ENCODE measurements around the gene FLOT1. TPM values are rescaled to one million over a fixed set of nuclear protein-coding genes. Genes with fewer than 3 reads are reported as not detected.
A peak's percentile ranks its signal among the peaks of the same experiment; 100 is the strongest.

The FLOT1 gene
- total and polyA plus RNA-seq, 9 of the 15 experiments (the other 6 are each of a cell fraction or from before 2014, with no cell fraction given) = 11.7 to 149 (median 118) TPM

DNA sequence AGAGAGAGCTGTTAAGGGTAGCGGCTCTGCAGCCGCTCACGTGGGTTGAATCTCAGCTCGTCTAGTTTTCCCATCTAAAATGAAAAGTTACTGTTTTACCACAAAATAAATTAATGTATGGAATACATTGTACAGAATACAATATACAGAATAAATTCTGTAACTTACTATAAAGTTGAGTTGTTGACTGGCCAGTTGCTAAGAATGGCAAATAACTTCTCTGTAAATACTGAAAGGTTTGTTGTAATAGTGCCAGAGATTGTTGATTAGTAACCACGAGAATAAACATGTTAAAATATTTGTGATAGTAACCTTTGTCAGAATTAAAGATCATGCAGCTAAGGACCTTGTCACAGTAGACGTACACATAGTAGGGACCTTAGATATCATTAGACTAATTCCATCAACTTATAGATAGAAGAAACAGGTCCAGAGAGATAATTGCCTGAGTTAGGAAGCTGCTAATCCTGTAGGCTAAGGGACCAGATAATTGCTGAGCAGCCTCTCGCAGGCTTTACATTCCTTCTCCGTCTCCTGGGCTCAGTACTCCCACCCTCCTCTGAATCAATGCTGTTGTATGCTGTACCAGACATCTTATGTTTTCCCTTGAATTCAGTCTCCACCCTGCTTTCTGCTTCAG is 51.2 kb downstream of the FLOT1 start (continued):
- TF ChIP-seq HDAC1 (IDR thresholded peaks at IDR 0.05) (0 out of 4 replicates have a peak, but pooled peaks of 1 of the 2 experiments have one; percentile 48), ZKSCAN1 (IDR thresholded peaks at IDR 0.05; ENCODE audit: low read depth, low read length) (peak; percentile 84), ZZZ3 (IDR thresholded peaks at IDR 0.05) (no peak), ZBED1 (IDR thresholded peaks at IDR 0.05) (no peak), KDM4B (IDR thresholded peaks at IDR 0.05; ENCODE audit: borderline replicate concordance in 2 of 2, low read depth in 1 of 2) (no peak), GATAD2A (IDR thresholded peaks at IDR 0.05) (no peak), DPF2 (IDR thresholded peaks at IDR 0.05) (peak; percentile 53; the same call in 1 of the 2 replicates), ZNF445 (CRISPR knock-in tag; IDR thresholded peaks at IDR 0.05; ENCODE audit: low read depth) (no peak), FOXP4 (CRISPR knock-in tag; IDR thresholded peaks at IDR 0.05; ENCODE audit: borderline replicate concordance) (no peak), ESRRA (IDR thresholded peaks at IDR 0.05; ENCODE audit: borderline replicate concordance, low read depth) (no peak), CLOCK (CRISPR knock-in tag; IDR thresholded peaks at IDR 0.05; ENCODE audit: borderline replicate concordance) (no peak), ETV1 (tag; conservative IDR thresholded peaks at IDR 0.05; ENCODE audit: low read depth) (no peak), DACH1 (IDR thresholded peaks at IDR 0.05; ENCODE audit: partially characterized antibody) (no peak), TCF7 (IDR thresholded peaks at IDR 0.05; ENCODE audit: borderline replicate concordance) (no peak), THRB (CRISPR knock-in tag; conservative IDR thresholded peaks at IDR 0.05) (no peak), KAT2B (IDR thresholded peaks at IDR 0.05; ENCODE audit: low read depth, low read length) (no peak), ZNF121 (CRISPR knock-in tag; conservative IDR thresholded peaks at IDR 0.05) (no peak), TEAD1 (CRISPR knock-in tag; IDR thresholded peaks at IDR 0.05) (no peak)
- TF ChIP-seq, protein P1, sequence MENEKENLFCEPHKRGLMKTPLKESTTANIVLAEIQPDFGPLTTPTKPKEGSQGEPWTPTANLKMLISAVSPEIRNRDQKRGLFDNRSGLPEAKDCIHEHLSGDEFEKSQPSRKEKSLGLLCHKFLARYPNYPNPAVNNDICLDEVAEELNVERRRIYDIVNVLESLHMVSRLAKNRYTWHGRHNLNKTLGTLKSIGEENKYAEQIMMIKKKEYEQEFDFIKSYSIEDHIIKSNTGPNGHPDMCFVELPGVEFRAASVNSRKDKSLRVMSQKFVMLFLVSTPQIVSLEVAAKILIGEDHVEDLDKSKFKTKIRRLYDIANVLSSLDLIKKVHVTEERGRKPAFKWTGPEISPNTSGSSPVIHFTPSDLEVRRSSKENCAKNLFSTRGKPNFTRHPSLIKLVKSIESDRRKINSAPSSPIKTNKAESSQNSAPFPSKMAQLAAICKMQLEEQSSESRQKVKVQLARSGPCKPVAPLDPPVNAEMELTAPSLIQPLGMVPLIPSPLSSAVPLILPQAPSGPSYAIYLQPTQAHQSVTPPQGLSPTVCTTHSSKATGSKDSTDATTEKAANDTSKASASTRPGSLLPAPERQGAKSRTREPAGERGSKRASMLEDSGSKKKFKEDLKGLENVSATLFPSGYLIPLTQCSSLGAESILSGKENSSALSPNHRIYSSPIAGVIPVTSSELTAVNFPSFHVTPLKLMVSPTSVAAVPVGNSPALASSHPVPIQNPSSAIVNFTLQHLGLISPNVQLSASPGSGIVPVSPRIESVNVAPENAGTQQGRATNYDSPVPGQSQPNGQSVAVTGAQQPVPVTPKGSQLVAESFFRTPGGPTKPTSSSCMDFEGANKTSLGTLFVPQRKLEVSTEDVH (IDR thresholded peaks at IDR 0.05; ENCODE audit: low read depth, partially characterized antibody) = no peak
